Activated CD4-positive, alpha-beta memory T cell treated with anti-CD3 and anti-CD28 coated beads for 36 hours (primary cell): ENCODE results near the gene CDC16. TPM values are rescaled to one million over a fixed set of nuclear protein-coding genes. Genes with fewer than 3 reads are reported as not detected.
A peak's percentile ranks its signal among the peaks of the same experiment; 100 is the strongest.

Experiments used
- CTCF ChIA-PET: fragments of 350-600 bp; sonication (Branson Sonifier 250); formaldehyde crosslinking; loops from one replicate; lab custom pipeline; 2021; ENCODE audit warnings: antibody characterized with exemption, inconsistent platforms; lab: Charles Lee
- POLR2A ChIA-PET: fragments of 350-600 bp; sonication (Branson Sonifier 250); formaldehyde crosslinking; loops from one replicate; lab custom pipeline; 2021; ENCODE audit warnings: antibody characterized with exemption; lab: Charles Lee
- DNase-seq: peaks from one replicate; pipeline ENCODE4 v3.0.0-alpha.2; 2020
- H3K27ac Mint-ChIP-seq: one replicate; pipeline ENCODE4 v1.8.0; 2021; ENCODE audit warnings: mixed read lengths
- H3K27me3 Mint-ChIP-seq: one replicate; pipeline ENCODE4 v1.8.0; 2021; ENCODE audit warnings: mixed read lengths
- H3K36me3 Mint-ChIP-seq: one replicate; pipeline ENCODE4 v1.8.0; 2021; ENCODE audit warnings: mixed read lengths
- H3K4me1 Mint-ChIP-seq: one replicate; pipeline ENCODE4 v1.8.0; 2021; ENCODE audit warnings: low read depth, mixed read lengths
- H3K4me3 Mint-ChIP-seq: one replicate; pipeline ENCODE4 v1.8.0; 2021; ENCODE audit warnings: mild to moderate bottlenecking, mixed read lengths
- H3K9me3 Mint-ChIP-seq: one replicate; pipeline ENCODE4 v1.8.0; 2021; ENCODE audit warnings: mixed read lengths
- intact Hi-C: fragments of 100-400 bp; cut with micrococcal nuclease; formaldehyde crosslinking; loops from one replicate; pipeline ENCODE4 v1.15.1; 2023
- microRNA-seq: library from miRNA; unstranded; fragments of <30 nt; microRNA quantifications from one replicate; pipeline ENCODE4 v1.2.0, GENCODE V29; 2022; ENCODE audit warnings: borderline number of aligned reads, borderline microRNAs expressed, borderline replicate concordance
- total RNA-seq, 2 experiments: library from RNA; stranded (reverse); gene quantifications; one replicate each; pipeline ENCODE4 v1.2.3, GENCODE V29; 2021

The CDC16 gene
- total RNA-seq, 2 experiments from 2014 or later, result 63.1 to 69.8 TPM

DNA sequence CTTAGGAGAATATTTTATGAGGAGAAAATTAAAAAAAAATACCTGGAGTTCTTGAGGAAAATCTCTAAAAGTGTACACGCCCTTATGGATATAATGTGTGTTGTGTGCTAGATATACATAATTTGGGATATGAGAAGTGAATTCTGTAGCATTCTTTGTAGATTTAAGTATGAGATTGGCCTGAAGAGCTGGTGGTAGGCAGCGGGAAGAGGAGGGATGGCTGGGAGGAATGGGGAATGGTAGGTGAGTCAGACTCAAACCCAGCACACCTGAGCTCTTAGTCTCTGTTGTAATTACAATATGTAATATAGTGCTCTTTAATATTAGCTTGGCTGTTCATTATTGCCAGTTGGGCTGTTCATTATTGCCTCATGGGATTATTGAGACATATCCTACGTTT lies 86.6 kb downstream of the CDC16 start:
- intact Hi-C loops, result no loop called here
- Mint-ChIP-seq H3K9me3 (no peaks in the 10 kb centered on the region), H3K4me1 (peaks cover 78% of the 10 kb centered on the region), H3K27ac (peak overlapping the region; percentile 4), H3K36me3 (peaks cover 67% of the 10 kb centered on the region), H3K4me3 (no peak overlapping the region), H3K27me3 (no peaks in the 10 kb centered on the region)
- ChIA-PET POLR2A (no interaction called here), CTCF (no interaction called here)
- DNase-seq, result no peak

Small RNAs within 50 kb of the gene (microRNA-seq; reads per million reads assigned to microRNA genes)
- gene MIR4502, result not detected
- not detected for gene MIR548AR

Other genes with a start within 250 kb of the CDC16 start
- 10 to 100 TPM; 45.9 to 49.3 TPM for gene RASA3, start 102.3 kb upstream of the CDC16 start, total RNA-seq
- not detected for gene CFAP97D2, start 55.6 kb upstream of the CDC16 start, total RNA-seq
- gene UPF3A, start 46.7 kb downstream of the CDC16 start, total RNA-seq, result 10 to 100 TPM; 46.8 to 48.5 TPM
- 10 to 100 TPM; 53.6 to 55.4 TPM for gene CHAMP1, start 79.6 kb downstream of the CDC16 start, total RNA-seq